Peyer's patch (tissue), 4 donors: ENCODE measurements around the gene SLC35F2.

Experiments
- CTCF ChIP-seq, 6 experiments: fragments of 450-650 bp in 4 of 6; fragments of 200-600 bp in 2 of 6; sonication (generic) in 1 of 6; IDR thresholded peaks; one replicate each; pipeline ENCODE4 v1.5.1; 2017 to 2019; ENCODE audit warnings: antibody characterized with exemption in 6 of 6, mild to moderate bottlenecking in 3 of 6, moderate library complexity in 1 of 6
- POLR2A ChIP-seq, 2 donors: fragments of 450-650 bp; IDR thresholded peaks; one replicate each; pipeline ENCODE4 v1.5.1; 2017; ENCODE audit warnings: antibody characterized with exemption in 2 of 2, mild to moderate bottlenecking in 2 of 2, moderate library complexity in 2 of 2

GRCh38 chr11:107847184-107847583 lies 11.4 kb downstream of the SLC35F2 start:
- no peak for TF ChIP-seq CTCF (IDR thresholded peaks at IDR 0.05)
- TF ChIP-seq POLR2A (IDR thresholded peaks at IDR 0.05) = no peak
